H1 (cell line): ENCODE measurements around the gene SLC5A11. TPM values are rescaled to one million over a fixed set of nuclear protein-coding genes. Genes with fewer than 3 reads are reported as not detected.

Experiments
- CTCF ChIA-PET: fragments of 300-600 bp; sonication (Branson Sonifier 250); formaldehyde crosslinking; loops from one replicate; lab custom pipeline; 2021; ENCODE audit not compliant: partially characterized antibody; lab: Charles Lee
- POLR2A ChIA-PET: fragments of 300-600 bp; sonication (Branson Sonifier 250); formaldehyde crosslinking; loops from one replicate; lab custom pipeline; 2021; ENCODE audit warnings: inconsistent platforms; ENCODE audit not compliant: partially characterized antibody; lab: Charles Lee
- DNase-seq, 2 experiments: peaks; one replicate each; pipeline versions ENCODE4 v3.0.0 to v3.0.0-alpha.2; 2010 to 2022; ENCODE audit warnings: low spot score in 2 of 2, low read depth in 1 of 2, mixed read lengths in 1 of 2
- FAIRE-seq: peaks from 2 replicates; lab custom pipeline; 2011; peaks lifted over from hg19 to GRCh38; lab: Jason Lieb, UNC
- H2AFZ ChIP-seq: 2 replicates; pipeline ENCODE4 v1.8.1; 2012; ENCODE audit warnings: low read length, inconsistent platforms
- H2AK5ac ChIP-seq: 2 replicates; pipeline ENCODE4 v1.6.1; 2013; ENCODE audit warnings: low read depth, low read length
- H2BK120ac ChIP-seq: replicated peaks from 2 replicates; pipeline ENCODE3; 2013; ENCODE audit warnings: low read depth, low read length, inconsistent platforms
- H2BK12ac ChIP-seq: 2 replicates; pipeline ENCODE4 v1.6.1; 2013; ENCODE audit warnings: low read depth, low read length
- H2BK15ac ChIP-seq: 2 replicates; pipeline ENCODE4 v1.6.1; 2013; ENCODE audit warnings: low read length
- H2BK20ac ChIP-seq: 2 replicates; pipeline ENCODE4 v1.6.1; 2013; ENCODE audit warnings: low read length
- H2BK5ac ChIP-seq: 2 replicates; pipeline ENCODE4 v1.6.1; 2013; ENCODE audit warnings: low read depth, low read length
- H3K14ac ChIP-seq: 2 replicates; pipeline ENCODE4 v1.6.1; 2013; ENCODE audit warnings: inconsistent platforms; ENCODE audit not compliant: insufficient read length
- H3K18ac ChIP-seq: 2 replicates; pipeline ENCODE4 v1.6.1; 2013; ENCODE audit warnings: low read length; ENCODE audit errors: extremely low read depth
- H3K23ac ChIP-seq: 2 replicates; pipeline ENCODE4 v1.6.1; 2013; ENCODE audit warnings: inconsistent platforms; ENCODE audit not compliant: insufficient read length
- H3K23me2 ChIP-seq: 2 replicates; pipeline ENCODE4 v1.6.1; 2013; ENCODE audit warnings: low read depth, low read length
- H3K27ac ChIP-seq: 2 replicates; pipeline ENCODE4 v1.6.1; 2011; ENCODE audit warnings: low read depth, low read length, inconsistent platforms
- H3K27me3 ChIP-seq, 4 experiments: replicated peaks in 1 of 4; 1 replicate in 1 of 4; 2 replicates in 3 of 4; pipeline versions ENCODE4 v1.6.1 to v1.8.1; 2011 to 2013; ENCODE audit warnings: low read length in 3 of 4, mild to moderate bottlenecking in 3 of 4, inconsistent platforms in 2 of 4, mixed read lengths in 2 of 4, moderate library complexity in 1 of 4; ENCODE audit not compliant: control insufficient read depth in 3 of 4, insufficient read depth in 3 of 4; ENCODE audit errors: extremely low read depth in 1 of 4
- H3K36me3 ChIP-seq, 4 experiments: 2 replicates each; pipeline versions ENCODE4 v1.6.1 to v1.8.1; 2011 to 2013; ENCODE audit warnings: mild to moderate bottlenecking in 4 of 4, low read length in 3 of 4, moderate library complexity in 2 of 4, control low read depth in 1 of 4, inconsistent platforms in 1 of 4; ENCODE audit not compliant: insufficient read depth in 4 of 4, control insufficient read depth in 2 of 4
- H3K4ac ChIP-seq: replicated peaks from 2 replicates; pipeline ENCODE3; 2013; ENCODE audit warnings: low read length, low read depth, mixed read lengths, inconsistent platforms; ENCODE audit not compliant: insufficient read length
- H3K4me1 ChIP-seq, 4 experiments: replicated peaks in 1 of 4; 1 replicate in 1 of 4; 2 replicates in 3 of 4; pipeline versions ENCODE4 v1.6.1 to v1.8.1; 2011 to 2013; ENCODE audit warnings: low read length in 3 of 4, inconsistent platforms in 2 of 4, mixed read lengths in 1 of 4; ENCODE audit not compliant: insufficient read depth in 4 of 4, control insufficient read depth in 3 of 4
- H3K4me2 ChIP-seq, 2 experiments: 2 replicates each; pipeline versions ENCODE4 v1.6.1 to v1.8.1; 2011 to 2013; ENCODE audit warnings: low read depth in 2 of 2, low read length in 2 of 2, control low read depth in 1 of 2, inconsistent platforms in 1 of 2, mild to moderate bottlenecking in 1 of 2; ENCODE audit not compliant: insufficient read depth in 1 of 2
- H3K4me3 ChIP-seq, 4 experiments: fragments of 200-600, 300-600 bp in 1 of 4; sonication (generic), shearing (Covaris generic), sonication (Bioruptor Twin) in 1 of 4; 2 replicates each; pipeline versions ENCODE4 v1.5.1 to v1.8.1; 2011 to 2016; ENCODE audit warnings: low read length in 4 of 4, low read depth in 3 of 4, control low read depth in 2 of 4, inconsistent platforms in 2 of 4, mild to moderate bottlenecking in 2 of 4, mixed read lengths in 1 of 4, moderate library complexity in 1 of 4; ENCODE audit not compliant: insufficient read depth in 2 of 4; ENCODE audit errors: extremely low read depth in 1 of 4
- H3K56ac ChIP-seq: replicated peaks from 2 replicates; pipeline ENCODE3; 2013; ENCODE audit warnings: low read depth, mild to moderate bottlenecking, mixed read lengths, low read length, inconsistent platforms; ENCODE audit not compliant: insufficient read length
- H3K79me1 ChIP-seq: 2 replicates; pipeline ENCODE4 v1.6.1; 2013; ENCODE audit warnings: low read depth, low read length, control low read depth
- H3K79me2 ChIP-seq, 2 experiments: 2 replicates each; pipeline versions ENCODE4 v1.6.1 to v1.8.1; 2012 to 2013; ENCODE audit warnings: low read length in 2 of 2, mild to moderate bottlenecking in 2 of 2, inconsistent platforms in 1 of 2; ENCODE audit not compliant: insufficient read depth in 2 of 2, control insufficient read depth in 1 of 2
- H3K9ac ChIP-seq, 4 experiments: replicated peaks in 1 of 4; 1 replicate in 1 of 4; 2 replicates in 3 of 4; pipeline versions ENCODE4 v1.6.1 to v1.8.1; 2011 to 2013; ENCODE audit warnings: low read depth in 3 of 4, low read length in 3 of 4, control low read depth in 2 of 4, mild to moderate bottlenecking in 2 of 4, moderate library complexity in 2 of 4, inconsistent platforms in 1 of 4; ENCODE audit errors: extremely low read depth in 1 of 4
- H3K9me3 ChIP-seq, 2 experiments: 2 replicates each; pipeline versions ENCODE4 v1.6.1 to v1.8.1; 2012 to 2013; ENCODE audit warnings: mild to moderate bottlenecking in 2 of 2, moderate library complexity in 2 of 2, control low read depth in 1 of 2, inconsistent platforms in 1 of 2, low read depth in 1 of 2, low read length in 1 of 2, mixed read lengths in 1 of 2; ENCODE audit not compliant: insufficient read depth in 2 of 2
- H4K20me1 ChIP-seq, 2 experiments: replicated peaks in 1 of 2; 2 replicates each; pipeline versions ENCODE3 to v1.8.1; 2011 to 2013; ENCODE audit warnings: inconsistent platforms in 2 of 2, low read length in 2 of 2, mild to moderate bottlenecking in 1 of 2; ENCODE audit not compliant: insufficient read depth in 2 of 2, control insufficient read depth in 1 of 2
- H4K5ac ChIP-seq: 2 replicates; pipeline ENCODE4 v1.6.1; 2013; ENCODE audit warnings: low read length, low read depth, mixed read lengths, inconsistent platforms; ENCODE audit not compliant: insufficient read length
- H4K8ac ChIP-seq: 2 replicates; pipeline ENCODE4 v1.8.0; 2013; ENCODE audit warnings: mild to moderate bottlenecking, moderate library complexity, low read length, inconsistent platforms; ENCODE audit not compliant: insufficient read depth; ENCODE audit errors: extremely low read depth
- H4K91ac ChIP-seq: replicated peaks from 2 replicates; pipeline ENCODE3; 2013; ENCODE audit warnings: low read length, mixed read lengths, inconsistent platforms; ENCODE audit not compliant: insufficient read length
- BRCA1 ChIP-seq: IDR thresholded peaks from 2 replicates; pipeline ENCODE4 v1.6.1; 2012; ENCODE audit warnings: low read depth, low read length, improper control_type of control experiment
- CHD2 ChIP-seq: IDR thresholded peaks from 2 replicates; pipeline ENCODE4 v1.6.1; 2012; ENCODE audit warnings: low read length, improper control_type of control experiment
- EGR1 ChIP-seq: IDR thresholded peaks from 2 replicates; pipeline ENCODE4 v1.6.1; 2011; ENCODE audit warnings: low read depth, low read length, borderline replicate concordance
- GABPA ChIP-seq: IDR thresholded peaks from 2 replicates; pipeline ENCODE4 v1.6.1; 2011; ENCODE audit warnings: mild to moderate bottlenecking, low read length, moderate library complexity, borderline replicate concordance; ENCODE audit not compliant: insufficient read depth
- HDAC2 ChIP-seq, 2 experiments: fragments of 300-600 bp in 1 of 2; sonication (generic) in 1 of 2; IDR thresholded peaks; 2 replicates each; pipeline ENCODE4 v1.6.1; 2011 to 2012; ENCODE audit warnings: low read depth in 2 of 2, low read length in 2 of 2, mild to moderate bottlenecking in 2 of 2, moderate library complexity in 2 of 2, borderline replicate concordance in 1 of 2, inconsistent platforms in 1 of 2
- KDM4A ChIP-seq: IDR thresholded peaks from one replicate; pipeline ENCODE4 v1.7.1; 2012; ENCODE audit warnings: low read depth, mild to moderate bottlenecking, moderate library complexity, low read length, inconsistent platforms; ENCODE audit not compliant: severe bottlenecking
- SP2 ChIP-seq: IDR thresholded peaks from 2 replicates; pipeline ENCODE4 v1.6.1; 2012; ENCODE audit warnings: mild to moderate bottlenecking, low read length, inconsistent platforms
- TAF1 ChIP-seq: IDR thresholded peaks from 2 replicates; pipeline ENCODE4 v1.6.1; 2011; ENCODE audit warnings: mild to moderate bottlenecking, low read depth, low read length
- YY1 ChIP-seq: IDR thresholded peaks from 2 replicates; pipeline ENCODE4 v1.6.1; 2011; ENCODE audit warnings: low read depth, mild to moderate bottlenecking, low read length
- WGBS, 2 experiments: shearing (Covaris generic) in 1 of 2; methylation state at CpG; one replicate each; pipeline versions ENCODE4 v1.1.6 to v1.1.7; 2013 to 2015; ENCODE audit warnings: low lambda C conversion rate in 2 of 2, mixed read lengths in 2 of 2, inconsistent platforms in 1 of 2, low coverage in 1 of 2, missing lambda C conversion rate in 1 of 2; ENCODE audit not compliant: insufficient replicate concordance in 2 of 2, insufficient coverage in 1 of 2, insufficient read length in 1 of 2; ENCODE audit errors: extremely low coverage in 1 of 2, missing lambda C conversion rate in 1 of 2; 5-methylcytosine and 5-hydroxymethylcytosine counted together
- polyA plus RNA-seq, 7 experiments: library from polyadenylated mRNA; depleted of rRNA in 3 of 7; stranded (reverse) in 5 of 7; unstranded in 2 of 7; fragments of >200 nt in 5 of 7; fragments of 200-250 nt in 2 of 7; gene quantifications; 1 replicate in 5 of 7; 2 replicates in 1 of 7; 4 replicates in 1 of 7; pipeline versions ENCODE4 v1.2.1 to v1.2.3, GENCODE V29; 2011 to 2013; ENCODE audit warnings: missing spikeins in 2 of 7, mixed read lengths in 2 of 7
- total RNA-seq: library from RNA; stranded (reverse); fragmentation: NEBNext Ultra II Directional; extraction: Animal tissue kit (Norgen Biotek cat#: 25700); gene quantifications from 2 replicates; pipeline ENCODE4 v1.2.1, GENCODE V29; 2021
- TF ChIP-seq, protein P1 (sequence below): IDR thresholded peaks from 2 replicates; pipeline ENCODE4 v1.6.1; 2011; ENCODE audit warnings: low read depth, mild to moderate bottlenecking, low read length; ENCODE audit not compliant: insufficient read depth

SLC5A11 gene
- total and polyA plus RNA-seq, 2 of the 8 experiments (the other 6 are each of a cell fraction or from before 2014, with no cell fraction given): 0.26 to 0.59 TPM

DNA sequence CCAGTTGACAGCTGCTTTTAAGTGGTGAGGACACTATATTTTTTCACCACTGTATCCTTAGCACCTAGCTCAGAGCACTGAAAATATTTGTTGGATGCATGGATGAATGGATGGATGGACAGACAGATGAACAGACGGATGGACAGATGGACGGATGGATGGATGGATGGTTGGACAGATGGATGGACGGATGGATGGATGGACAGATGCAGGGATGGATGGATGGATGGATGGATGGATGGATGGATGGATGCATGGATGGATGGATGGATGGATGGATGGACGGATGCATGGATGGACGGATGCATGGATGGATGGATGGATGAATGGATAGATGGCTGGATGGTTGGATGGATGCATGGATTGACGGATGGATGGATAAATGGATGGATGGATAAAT, 12.4 kb upstream of the SLC5A11 start:
- no peak for DNase-seq
- no peak overlapping the region for H2BK120ac ChIP-seq
- no peak overlapping the region for H2AK5ac ChIP-seq
- H2BK5ac ChIP-seq: no peak overlapping the region
- H3K79me1 ChIP-seq: no peaks in the 10 kb centered on the region; the same call in 1 of the 2 replicates
- H3K4me1 ChIP-seq: no peaks in the 10 kb centered on the region
- H3K4me3 ChIP-seq: no peak overlapping the region
- H3K27me3 ChIP-seq: no peaks in the 10 kb centered on the region
- no peak overlapping the region for H4K91ac ChIP-seq
- H3K56ac ChIP-seq: no peak overlapping the region
- WGBS, 2 experiments: 89 to 100% methylated on average over 1 to 6 of the region's 6 CpGs
- H4K20me1 ChIP-seq: peaks cover 0 to 4% of the 10 kb centered on the region in 2 experiments
- H2BK20ac ChIP-seq: no peak overlapping the region
- no peaks in the 10 kb centered on the region for H3K79me2 ChIP-seq
- H3K14ac ChIP-seq: no peak overlapping the region
- H4K5ac ChIP-seq: no peak overlapping the region
- no peak for FAIRE-seq
- no peak overlapping the region for H2BK12ac ChIP-seq
- no peaks in the 10 kb centered on the region for H3K9me3 ChIP-seq
- H3K23ac ChIP-seq: no peak overlapping the region
- H2BK15ac ChIP-seq: no peak overlapping the region
- no peak overlapping the region for H3K18ac ChIP-seq
- peaks cover 4% of the 10 kb centered on the region; the same call in 1 of the 2 replicates for H3K23me2 ChIP-seq
- no peak overlapping the region for H3K27ac ChIP-seq
- no peaks in the 10 kb centered on the region for H3K36me3 ChIP-seq
- H3K4me2 ChIP-seq: no peak overlapping the region
- POLR2A ChIA-PET: no interaction called here
- TF ChIP-seq TAF1: no peak
- TF ChIP-seq, protein P1, sequence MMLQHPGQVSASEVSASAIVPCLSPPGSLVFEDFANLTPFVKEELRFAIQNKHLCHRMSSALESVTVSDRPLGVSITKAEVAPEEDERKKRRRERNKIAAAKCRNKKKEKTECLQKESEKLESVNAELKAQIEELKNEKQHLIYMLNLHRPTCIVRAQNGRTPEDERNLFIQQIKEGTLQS: no peak
- TF ChIP-seq GABPA: no peak
- TF ChIP-seq EGR1: no peak
- TF ChIP-seq BRCA1: no peak
- no peak for TF ChIP-seq SP2
- no peak for TF ChIP-seq CHD2
- TF ChIP-seq YY1: no peak
- no peak for TF ChIP-seq KDM4A
- TF ChIP-seq HDAC2 (IDR thresholded peaks at IDR 0.05; ENCODE audit: borderline replicate concordance in 1 of 2, low read depth in 2 of 2, low read length in 2 of 2): no peak
- TF ChIP-seq, all 59 proteins: peak for 0
- Histone ChIP-seq H3K4ac (no peak overlapping the region), H3K9ac (no peak overlapping the region), H4K8ac (no peak overlapping the region), H2AFZ (no peak overlapping the region)
- CTCF ChIA-PET: interaction anchor here (0.5 to 1.6 kb wide), 3 partner anchors 23 to 790 kb away, joined by 3 read pairs; no protein-coding TSS in a partner anchor
